Fibroblast of skin of scalp (primary cell): ENCODE data around the gene CCL3.
"Not testable (repeated sequence)": the region's sequence is repeated elsewhere in the genome, so short reads cannot be mapped to it uniquely, and the experiment has no call there.

Source experiments
- DNase-seq: peaks from one replicate; pipeline ENCODE4 v3.0.0-alpha.2; 2013

The CCL3 gene

DNA sequence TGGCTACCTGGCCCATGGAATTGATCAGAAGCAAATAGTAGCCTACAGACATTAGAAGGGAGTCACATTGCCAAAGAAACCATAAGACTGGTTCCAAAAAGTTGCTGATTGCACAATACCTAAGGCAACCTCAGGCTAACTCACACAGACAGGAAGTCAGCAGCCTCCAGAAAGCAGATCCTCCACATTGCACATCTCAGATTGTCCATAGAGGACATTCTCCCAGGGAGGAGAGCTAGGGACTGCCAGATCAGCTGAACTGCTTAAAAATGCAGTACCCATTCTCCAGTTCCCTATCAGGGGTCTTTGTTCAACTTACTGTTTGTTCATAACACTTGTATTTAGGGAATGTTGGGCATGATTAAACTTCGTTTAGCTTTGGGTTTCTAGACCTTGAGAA is 4.2 kb downstream of the CCL3 start:
- no peak for DNase-seq

DNA sequence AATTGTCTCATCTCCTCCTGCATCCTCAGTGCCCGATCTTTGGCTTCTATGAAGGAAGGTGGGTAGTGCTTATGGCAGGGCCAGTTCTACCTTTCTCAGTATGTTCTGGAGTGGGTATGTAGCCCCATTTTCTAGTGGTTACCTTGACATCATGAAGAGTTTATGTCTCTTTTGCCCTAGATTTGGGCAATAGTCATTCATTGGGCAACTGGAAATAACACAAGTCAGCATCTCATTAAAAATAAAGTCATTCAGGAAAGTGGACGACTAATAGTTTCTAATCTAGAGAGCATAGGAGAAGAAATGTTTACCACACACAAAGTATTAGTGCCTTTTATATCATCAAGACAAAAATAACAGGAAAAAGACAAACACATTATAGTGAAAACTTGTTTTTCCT is 6.3 kb downstream of the CCL3 start:
- not testable (repeated sequence) for DNase-seq

DNA sequence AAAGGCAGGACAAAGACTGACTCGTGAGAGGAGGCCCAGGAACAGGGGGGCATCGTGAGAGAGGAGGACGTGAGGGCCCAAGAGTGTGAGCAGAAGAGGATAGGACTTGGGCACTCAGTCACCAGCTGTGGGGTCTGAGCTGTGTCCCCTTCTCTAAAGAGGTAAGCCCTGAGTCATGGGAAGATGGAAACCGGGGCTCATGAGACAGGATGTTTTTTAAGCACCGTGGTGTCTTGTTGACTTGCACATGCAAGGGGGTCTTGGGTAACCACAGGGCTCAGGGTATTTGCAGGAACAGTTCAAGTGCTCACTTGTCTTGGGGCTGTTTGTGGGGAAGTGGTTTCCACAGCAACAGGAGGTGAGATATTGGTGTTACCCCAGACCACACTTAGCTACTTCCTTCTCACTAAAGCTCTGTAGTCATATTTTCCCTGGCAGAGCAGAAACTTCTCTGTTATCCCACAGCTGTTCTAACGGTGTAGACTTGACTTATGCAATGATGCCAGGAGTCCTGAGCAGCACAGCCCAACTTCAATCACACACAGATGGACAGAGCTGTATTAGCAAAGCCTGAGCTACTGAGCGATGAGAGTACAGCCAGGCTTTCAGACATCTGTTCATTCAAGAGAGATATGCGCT is 7.3 kb downstream of the CCL3 start:
- DNase-seq, result not testable (repeated sequence)

DNA sequence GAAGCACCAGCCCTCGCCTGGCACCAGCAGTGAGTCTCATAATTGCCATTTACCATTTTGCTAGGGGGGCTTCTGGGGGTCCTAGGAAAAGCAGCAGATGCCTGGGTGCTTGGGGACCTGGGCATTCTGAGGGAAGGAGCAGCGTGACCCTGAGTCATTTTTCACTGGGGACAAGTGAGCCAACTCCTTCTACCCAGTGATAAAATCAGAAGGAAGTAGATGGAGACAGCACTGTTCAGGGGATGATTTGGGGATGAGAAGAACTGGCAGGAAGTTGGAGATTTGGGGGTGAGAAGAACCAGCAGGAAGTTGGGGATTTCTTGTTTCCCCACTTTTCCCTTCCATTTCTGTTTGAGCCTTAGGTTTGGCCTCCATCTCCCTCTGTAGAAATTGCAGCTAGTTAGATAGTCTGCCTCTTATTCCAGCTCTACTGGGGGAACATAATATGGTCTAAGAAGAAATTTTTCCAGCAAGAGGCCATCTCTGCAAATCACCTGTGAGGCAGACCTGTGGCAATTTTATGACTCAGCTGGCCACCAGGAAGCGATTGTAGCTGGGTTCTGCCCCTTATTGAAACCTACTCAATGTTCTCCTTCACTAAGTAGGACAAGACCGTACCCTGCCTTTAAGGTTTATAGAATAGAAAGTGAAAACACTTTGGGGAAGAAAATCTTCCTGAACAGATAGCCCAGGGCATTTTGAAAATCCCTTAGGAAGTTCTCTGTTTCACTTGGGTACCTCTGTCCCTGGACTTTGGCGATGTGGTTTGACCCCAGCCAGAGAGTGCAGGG is 8.1 kb downstream of the CCL3 start:
- DNase-seq, result not testable (repeated sequence)

DNA sequence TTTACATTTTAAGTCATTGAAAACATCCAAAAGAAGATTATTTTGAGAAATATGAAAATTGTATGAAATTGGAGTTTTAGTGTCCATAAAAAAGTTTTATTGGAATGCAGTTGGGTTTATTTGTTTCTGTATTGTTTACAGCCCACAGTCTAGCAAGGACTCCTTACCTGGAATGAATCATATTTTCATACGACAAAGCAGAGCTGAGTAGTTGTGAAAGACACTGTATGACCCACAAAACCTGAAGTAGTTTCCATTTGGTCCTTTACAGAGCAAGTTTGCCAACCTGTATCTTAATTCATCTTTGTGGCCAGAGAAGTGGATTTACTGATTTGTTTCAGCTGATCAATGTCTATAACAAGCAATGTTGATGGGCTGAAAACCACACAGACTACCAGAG is 15.6 kb downstream of the CCL3 start:
- DNase-seq, result no peak

DNA sequence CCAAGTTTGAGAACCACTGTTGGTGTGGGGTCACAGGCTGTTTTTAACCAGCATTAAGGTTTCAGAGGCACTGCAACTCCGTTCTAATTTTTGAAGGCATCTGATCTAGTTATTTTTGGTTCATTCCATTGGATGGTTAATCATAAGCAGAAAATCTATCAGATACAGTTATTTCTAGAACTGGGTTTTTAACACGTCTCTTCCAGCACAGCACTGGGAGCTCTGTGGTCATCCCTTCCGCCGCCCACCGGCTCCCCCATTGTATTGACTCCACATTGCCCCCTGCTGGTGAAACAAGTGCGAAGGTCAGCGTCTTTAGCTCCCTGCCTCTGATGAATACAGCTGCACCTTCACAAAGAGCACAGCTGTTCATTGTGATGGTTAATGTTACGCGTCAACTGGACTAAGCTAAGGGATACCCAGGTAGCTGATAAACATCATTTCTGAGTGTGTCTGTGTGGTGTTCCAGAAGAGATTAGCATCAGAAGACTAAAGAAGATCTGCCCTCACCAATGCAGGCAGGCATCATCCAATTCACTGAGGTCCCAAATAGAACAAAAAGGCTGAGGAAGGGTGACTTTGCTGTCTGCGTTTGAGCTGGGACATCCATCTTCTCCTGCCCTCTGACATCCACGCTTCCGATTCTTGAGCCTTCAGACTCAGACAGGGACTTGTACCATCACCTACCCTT is 17.4 kb downstream of the CCL3 start:
- peak; percentile 17 for DNase-seq

DNA sequence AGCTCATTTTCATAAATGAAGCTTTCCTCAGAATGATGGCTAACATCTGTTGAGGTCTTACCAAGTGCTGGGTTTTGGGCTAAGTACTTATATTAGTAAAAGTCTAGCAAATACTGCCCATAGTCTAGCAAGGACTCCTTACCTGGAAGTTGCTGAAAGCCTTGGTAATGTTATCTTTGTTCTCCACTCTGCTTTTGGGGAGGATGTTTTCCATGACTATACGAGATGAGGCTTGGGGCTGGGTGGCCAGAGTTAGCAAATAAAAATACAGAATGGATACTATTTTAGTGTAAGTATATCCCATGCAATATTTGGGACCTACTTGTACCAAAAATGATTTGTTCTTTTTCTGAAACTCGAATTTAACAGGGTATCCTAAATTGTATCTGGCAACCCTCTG is 18.2 kb downstream of the CCL3 start:
- DNase-seq, result no peak

DNA sequence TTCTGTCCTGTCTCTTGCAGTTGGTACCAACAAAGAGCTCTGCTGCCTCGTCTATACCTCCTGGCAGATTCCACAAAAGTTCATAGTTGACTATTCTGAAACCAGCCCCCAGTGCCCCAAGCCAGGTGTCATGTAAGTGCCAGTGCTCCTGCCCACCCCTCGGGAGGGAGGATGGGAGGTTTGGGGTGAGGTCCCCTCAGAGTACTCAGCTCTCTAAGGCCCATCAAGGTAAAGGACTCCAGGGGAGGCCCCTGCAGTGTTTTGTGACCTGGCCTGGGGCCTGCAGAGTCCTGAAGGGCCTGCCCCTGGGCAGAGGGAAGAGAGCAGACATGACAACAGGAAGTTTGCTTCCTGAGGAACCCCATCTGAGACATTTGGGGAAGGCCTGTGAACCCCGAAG is 19.5 kb downstream of the CCL3 start:
- DNase-seq, result no peak

DNA sequence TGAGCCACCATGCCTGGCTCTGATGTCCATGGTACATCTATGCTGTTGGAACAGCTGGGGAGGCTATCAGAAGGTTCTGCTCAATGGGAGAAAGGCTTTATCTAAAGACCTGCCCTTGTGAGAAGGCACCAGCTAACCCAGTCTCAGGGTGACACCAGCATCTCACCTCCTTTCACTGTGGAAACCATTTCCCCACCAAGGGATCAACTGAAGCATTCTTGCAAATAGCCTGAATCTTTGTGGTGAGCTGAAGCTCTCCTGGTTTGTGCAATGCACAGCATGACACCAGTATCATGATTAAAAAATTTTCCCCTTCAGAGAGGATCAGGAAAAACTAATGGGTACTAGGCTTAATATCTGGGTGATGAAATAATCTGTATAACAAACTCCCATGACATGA is 20.8 kb downstream of the CCL3 start:
- DNase-seq, result no peak

DNA sequence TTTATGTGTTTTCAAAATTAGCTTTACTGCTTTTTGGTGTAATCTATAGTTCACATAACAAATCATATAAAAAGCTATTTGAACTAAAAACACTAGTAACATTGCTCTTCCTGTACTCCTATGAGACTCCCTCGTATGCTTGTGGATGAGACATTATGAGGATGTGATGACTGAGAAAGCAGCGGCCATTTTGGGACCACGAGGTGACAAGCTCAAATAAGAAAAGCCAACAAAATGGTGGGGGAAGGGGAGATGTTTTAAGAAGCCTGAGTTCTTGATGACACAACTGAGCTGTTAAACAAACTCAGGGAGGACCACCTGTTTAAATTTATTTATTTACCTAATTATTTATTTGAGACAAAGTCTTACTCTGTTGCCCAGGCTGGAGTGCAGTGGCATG is 21.4 kb downstream of the CCL3 start:
- DNase-seq, result no peak

DNA sequence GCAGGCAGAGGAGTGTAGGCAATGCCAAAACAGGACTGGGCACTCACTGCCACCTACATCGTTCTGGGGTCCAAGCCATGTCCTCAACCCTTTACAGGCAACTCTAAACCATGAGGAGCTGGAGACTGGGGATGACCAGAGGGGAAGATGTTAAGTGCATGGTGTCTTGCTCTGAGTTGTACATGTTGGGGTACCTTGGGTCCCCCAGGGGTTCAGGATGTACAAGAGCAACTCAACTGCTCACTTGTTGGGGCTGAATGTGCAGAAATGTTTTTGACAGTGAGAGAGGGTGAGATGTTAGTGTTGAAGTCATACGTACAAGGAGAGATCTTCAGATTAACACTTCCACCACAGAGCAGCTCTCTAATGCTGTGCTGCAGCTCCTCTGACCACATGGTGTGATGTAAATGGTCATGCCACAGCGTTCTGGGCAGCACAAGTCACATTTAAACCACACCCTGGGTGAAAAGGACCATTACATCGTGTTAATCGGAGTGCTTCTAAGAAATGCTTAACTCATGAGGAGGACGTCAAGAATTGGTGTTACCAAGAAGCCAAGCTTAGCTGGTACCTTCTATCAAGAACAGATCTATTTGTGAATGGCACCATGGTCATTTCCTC is 23.5 kb downstream of the CCL3 start:
- no peak for DNase-seq

DNA sequence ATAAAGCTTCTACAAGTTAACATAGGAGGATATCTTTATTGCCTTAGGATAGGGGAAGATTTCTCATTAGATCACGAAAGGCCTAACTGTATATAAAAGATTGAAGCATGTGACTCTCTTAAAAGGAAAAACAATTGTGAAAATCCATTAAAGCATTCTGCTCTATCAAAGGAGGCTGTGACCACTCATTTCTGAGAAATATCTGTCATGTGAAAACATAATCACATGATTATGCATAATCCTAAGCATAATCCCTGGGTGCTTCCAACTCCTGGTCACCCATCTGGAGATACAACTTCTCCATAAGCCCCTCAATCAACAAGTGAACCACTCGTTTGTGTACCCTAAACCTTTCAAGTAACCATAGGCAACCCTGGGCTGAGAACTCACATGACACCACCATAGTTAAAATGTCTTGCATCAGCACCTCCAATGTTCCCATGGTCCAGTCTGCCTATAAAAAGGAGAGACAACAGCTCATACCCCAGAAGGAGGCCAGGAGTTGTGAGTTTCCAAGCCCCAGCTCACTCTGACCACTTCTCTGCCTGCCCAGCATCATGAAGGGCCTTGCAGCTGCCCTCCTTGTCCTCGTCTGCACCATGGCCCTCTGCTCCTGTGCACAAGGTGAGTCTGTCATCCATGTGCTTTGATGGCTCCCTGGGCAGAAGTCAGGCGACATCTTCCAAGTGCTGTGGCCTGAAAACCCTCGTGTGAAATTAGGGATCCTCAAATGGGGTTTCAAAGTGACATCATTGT is 26.0 kb downstream of the CCL3 start, which contains the start of gene CCL18:
CCL18 (plus strand) TSS at position 487 of the 756 bp plus-strand sequence; CDS start at position 558, 71 bp downstream.
- no peak for DNase-seq

DNA sequence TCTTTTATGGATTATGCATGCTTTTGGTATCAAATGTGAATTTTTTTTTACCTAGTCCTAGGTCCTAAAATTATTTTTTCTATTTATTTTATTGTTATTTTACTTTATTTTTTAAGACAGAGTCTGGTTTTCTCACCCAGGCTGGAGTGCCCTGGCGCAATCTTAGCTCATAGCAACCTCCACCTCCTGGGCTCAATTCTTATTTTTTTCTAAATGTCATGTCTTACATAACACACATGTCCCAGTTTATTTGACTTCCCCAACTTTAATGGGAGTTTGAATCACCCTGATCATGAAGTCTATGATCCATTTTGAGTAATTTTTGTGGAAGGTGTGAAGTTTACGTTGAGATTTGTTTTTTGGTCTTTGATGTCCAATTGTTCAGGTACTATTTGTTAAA is 29.1 kb downstream of the CCL3 start:
- DNase-seq, result no peak

DNA sequence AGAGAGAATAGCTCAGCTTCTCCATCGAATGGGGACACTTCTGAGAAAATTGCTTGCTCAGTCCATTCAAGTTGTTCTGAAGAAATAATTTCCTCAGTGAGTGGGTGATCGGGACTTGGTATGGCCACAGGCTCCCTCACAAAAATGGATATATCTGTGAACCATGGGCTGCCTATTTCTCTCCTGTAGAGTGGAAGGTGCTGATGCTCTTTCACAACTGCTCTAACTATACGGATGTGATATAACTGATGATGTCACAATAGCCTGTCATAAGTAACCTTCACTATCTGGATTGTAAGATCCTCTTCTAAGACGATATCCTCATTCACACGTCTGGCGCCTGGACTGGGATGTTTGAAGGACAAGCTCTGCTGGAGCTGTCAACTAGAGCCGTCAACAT is 30.5 kb downstream of the CCL3 start:
- no peak for DNase-seq

DNA sequence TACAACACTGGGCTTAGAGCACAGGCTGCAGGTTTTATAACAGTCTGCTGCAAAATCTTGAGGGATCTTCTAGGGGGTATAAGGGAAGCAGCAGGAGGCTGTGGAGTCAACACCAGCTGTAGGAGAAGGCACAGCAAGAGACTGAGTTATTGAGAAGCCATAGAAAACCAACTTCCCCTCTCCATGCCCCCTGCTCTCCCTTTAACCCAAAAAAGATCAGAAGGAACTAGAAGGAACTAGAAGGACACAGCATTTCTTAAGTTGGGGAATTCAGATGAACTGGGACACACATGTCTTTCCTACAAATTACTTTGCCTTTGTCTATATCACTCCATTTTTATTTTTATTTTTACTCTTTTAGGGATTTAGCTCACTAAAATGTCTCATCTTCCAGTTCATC is 32.0 kb downstream of the CCL3 start:
- no peak for DNase-seq

DNA sequence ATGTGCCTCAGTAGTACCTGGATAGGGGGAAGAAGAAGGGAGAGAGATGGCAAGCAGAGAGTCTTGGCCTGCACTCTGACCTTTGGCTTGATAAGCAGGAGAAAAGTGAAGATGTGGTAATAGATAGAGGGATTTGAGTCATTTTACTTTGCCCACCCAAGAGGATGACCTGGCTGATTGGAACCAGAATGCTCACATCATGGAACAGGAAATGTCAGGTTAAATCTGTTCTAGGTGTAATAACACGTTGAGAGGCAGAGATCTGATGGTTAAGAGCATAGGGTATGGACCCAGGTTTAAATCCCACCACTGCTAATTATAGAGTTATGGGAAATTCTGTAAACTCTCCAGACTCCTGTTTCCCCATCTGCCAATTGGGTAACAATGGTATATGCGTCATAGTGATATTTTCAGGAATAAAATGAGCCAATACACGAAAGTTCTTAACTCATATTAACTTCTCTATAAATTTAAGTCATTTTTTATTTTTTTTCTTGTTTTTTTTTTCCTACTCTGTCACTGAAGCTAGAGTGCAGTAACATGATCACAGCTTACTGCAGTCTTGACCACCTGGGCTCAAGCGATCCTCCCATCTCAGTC is 33.9 kb downstream of the CCL3 start:
- DNase-seq, result no peak

DNA sequence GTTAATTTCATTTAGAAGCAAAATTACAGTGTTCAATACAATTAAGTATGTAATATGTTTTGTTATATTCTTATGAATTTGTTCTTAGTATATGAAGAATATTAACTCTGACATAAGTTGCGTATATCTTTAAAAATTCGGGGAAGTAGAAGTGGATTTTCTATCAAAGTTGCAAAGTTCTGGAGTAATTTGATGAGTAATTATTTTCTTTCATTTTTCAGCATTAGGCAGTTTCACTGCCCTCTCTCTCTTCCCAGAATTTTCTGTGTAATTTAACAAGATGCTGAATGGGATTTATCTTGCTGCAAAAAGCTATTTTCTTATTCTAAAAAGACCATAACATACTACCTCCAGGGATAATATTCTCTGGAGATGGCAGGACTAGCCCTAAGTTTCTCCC is 34.8 kb downstream of the CCL3 start:
- no peak for DNase-seq

DNA sequence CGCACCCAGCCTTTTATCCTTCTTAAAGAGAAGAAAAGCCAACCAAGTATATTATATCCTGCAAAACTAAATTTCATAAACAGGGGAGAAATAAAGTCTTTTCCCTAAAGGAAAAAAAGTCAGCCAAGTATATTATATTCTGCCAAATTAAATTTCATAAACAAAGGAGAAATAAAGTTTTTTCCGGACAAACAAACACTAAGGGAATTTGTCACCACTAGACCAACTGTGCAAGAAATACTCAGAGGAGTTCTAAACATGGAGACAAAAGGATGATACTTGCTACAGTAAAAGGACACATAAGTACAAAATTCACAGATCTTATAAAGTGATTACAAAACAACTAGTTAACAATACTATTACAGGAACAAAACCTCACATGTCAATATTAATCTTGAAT is 40.3 kb downstream of the CCL3 start:
- no peak for DNase-seq

DNA sequence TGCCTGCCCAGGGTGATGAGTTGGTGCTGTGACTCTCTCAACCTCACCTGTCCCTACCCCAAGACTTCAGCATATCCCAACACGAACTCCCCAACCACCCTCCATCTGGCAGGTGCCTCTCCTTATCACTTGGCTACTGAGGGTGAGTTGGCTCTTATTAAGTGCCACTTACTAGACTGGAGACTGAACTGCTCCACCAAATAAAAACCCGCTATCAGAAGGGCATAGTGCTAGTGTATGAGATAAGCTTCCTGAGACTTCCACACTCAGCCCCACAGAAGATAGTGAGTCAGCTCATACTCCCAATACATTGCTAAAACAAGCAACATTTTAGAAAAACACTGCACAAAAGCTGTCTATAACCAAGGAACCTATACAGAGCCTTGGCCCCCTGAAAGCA is 41.9 kb downstream of the CCL3 start:
- DNase-seq, result no peak
